Measurements from ENCODE around the gene DSCAM.
"Not testable (repeated sequence)": the region's sequence is repeated elsewhere in the genome, so short reads cannot be mapped to it uniquely, and the experiment has no call there.

DSCAM gene

GRCh38 chr21:40300300-40300699, 546.7 kb downstream of the DSCAM start:
- no peak for DNase-seq (ENCODE audit: low spot score)

GRCh38 chr21:40299451-40299850, 547.5 kb downstream of the DSCAM start:
- no peak for DNase-seq (ENCODE audit: low spot score)

GRCh38 chr21:40294345-40294744, 552.6 kb downstream of the DSCAM start:
- no peak for DNase-seq (ENCODE audit: low spot score)

GRCh38 chr21:40291560-40291959, 555.4 kb downstream of the DSCAM start:
- DNase-seq (ENCODE audit: low spot score): no peak

- no peak for DNase-seq (ENCODE audit: low spot score)
Measured at GRCh38 chr21:40284409-40284808, 562.5 kb downstream of the DSCAM start.

GRCh38 chr21:40282912-40283886, 563.8 kb downstream of the DSCAM start:
- DNase-seq (ENCODE audit: low spot score): no peak

GRCh38 chr21:40278345-40278744, 568.6 kb downstream of the DSCAM start:
- no peak for DNase-seq (ENCODE audit: low spot score)

- no peak for DNase-seq (ENCODE audit: low spot score)
Measured at GRCh38 chr21:40276001-40276400, 571.0 kb downstream of the DSCAM start.

- DNase-seq (ENCODE audit: low spot score): no peak
Measured at GRCh38 chr21:40272037-40272436, 574.9 kb downstream of the DSCAM start.

- DNase-seq (ENCODE audit: low spot score): no peak
Measured at GRCh38 chr21:40271164-40271563, 575.8 kb downstream of the DSCAM start.

- no peak for DNase-seq (ENCODE audit: low spot score)
Measured at GRCh38 chr21:40270047-40270446, 576.9 kb downstream of the DSCAM start.

- DNase-seq (ENCODE audit: low spot score): no peak
Measured at GRCh38 chr21:40269239-40269638, 577.7 kb downstream of the DSCAM start.

- not testable (repeated sequence) for DNase-seq (ENCODE audit: low spot score)
Measured at GRCh38 chr21:40258456-40258855, 588.5 kb downstream of the DSCAM start.

GRCh38 chr21:40257342-40257741, 589.6 kb downstream of the DSCAM start:
- no peak for DNase-seq (ENCODE audit: low spot score)

- no peak for DNase-seq (ENCODE audit: low spot score)
Measured at GRCh38 chr21:40255518-40256444, 591.2 kb downstream of the DSCAM start.

GRCh38 chr21:40254540-40255465, 592.2 kb downstream of the DSCAM start:
- peak; percentile 69 for DNase-seq (ENCODE audit: low spot score)

- DNase-seq (ENCODE audit: low spot score): no peak
Measured at GRCh38 chr21:40253112-40253511, 593.8 kb downstream of the DSCAM start.

- DNase-seq (ENCODE audit: low spot score): no peak
Measured at GRCh38 chr21:40250514-40251294, 596.3 kb downstream of the DSCAM start.

GRCh38 chr21:40244981-40245380, 602.0 kb downstream of the DSCAM start:
- DNase-seq (ENCODE audit: low spot score): no peak

GRCh38 chr21:40243685-40244084, 603.3 kb downstream of the DSCAM start:
- no peak for DNase-seq (ENCODE audit: low spot score)

Data from kidney tubule cell (primary cell).